Activated naive CD4-positive, alpha-beta T cell treated with Interleukin-2 at 50 U/mL for 16 hours (primary cell): ENCODE results near the gene SMIM24.
"Not testable (repeated sequence)": the region's sequence is repeated elsewhere in the genome, so short reads cannot be mapped to it uniquely, and the experiment has no call there.

ENCODE experiments used
- DNase-seq: peaks from one replicate; pipeline ENCODE4 v3.0.0-alpha.2; 2020

The SMIM24 gene

GRCh38 chr19:3454656-3455392 is 25.5 kb downstream of the SMIM24 start:
- DNase-seq: no peak

- DNase-seq: no peak
Measured at GRCh38 chr19:3453840-3454239, 26.5 kb downstream of the SMIM24 start.

- not testable (repeated sequence) for DNase-seq
Measured at GRCh38 chr19:3452942-3453214, 27.4 kb downstream of the SMIM24 start.

GRCh38 chr19:3452171-3452941 is 28.0 kb downstream of the SMIM24 start:
- no peak for DNase-seq

GRCh38 chr19:3451451-3451866 is 28.9 kb downstream of the SMIM24 start:
- DNase-seq: no peak

GRCh38 chr19:3450796-3451411 is 29.4 kb downstream of the SMIM24 start:
- no peak for DNase-seq

- DNase-seq: no peak
Measured at GRCh38 chr19:3448616-3449334, 31.6 kb downstream of the SMIM24 start.

- not testable (repeated sequence) for DNase-seq
Measured at GRCh38 chr19:3446657-3447056, 33.7 kb downstream of the SMIM24 start.

- no peak for DNase-seq
Measured at GRCh38 chr19:3444695-3445234, 35.6 kb downstream of the SMIM24 start.

- no peak for DNase-seq
Measured at GRCh38 chr19:3443840-3444694, 36.3 kb downstream of the SMIM24 start.

- DNase-seq: no peak
Measured at GRCh38 chr19:3442487-3443071, 37.7 kb downstream of the SMIM24 start.

GRCh38 chr19:3441986-3442329 is 38.4 kb downstream of the SMIM24 start:
- DNase-seq: no peak

- no peak for DNase-seq
Measured at GRCh38 chr19:3441089-3441985, 39.0 kb downstream of the SMIM24 start.

GRCh38 chr19:3440082-3440481 is 40.2 kb downstream of the SMIM24 start:
- peak; percentile 65 for DNase-seq

- DNase-seq: peak; percentile 97
Measured at GRCh38 chr19:3434630-3435553, 45.4 kb downstream of the SMIM24 start.

GRCh38 chr19:3433805-3434540 is 46.4 kb downstream of the SMIM24 start:
- no peak for DNase-seq

- no peak for DNase-seq
Measured at GRCh38 chr19:3433313-3433712, 47.0 kb downstream of the SMIM24 start.

GRCh38 chr19:3431760-3432397 is 48.4 kb downstream of the SMIM24 start:
- DNase-seq: no peak

- not testable (repeated sequence) for DNase-seq
Measured at GRCh38 chr19:3430366-3430680, 50.0 kb downstream of the SMIM24 start.
